HPDE6-E6E7 (cell line): ENCODE measurements around the gene POU5F1.

Experiments
- DNase-seq: peaks from one replicate; pipeline ENCODE4 v3.0.0; 2011; ENCODE audit warnings: missing footprints; ENCODE audit errors: extremely low spot score

Gene POU5F1

GRCh38 chr6:31114970-31115849 lies 55.3 kb downstream of the POU5F1 start:
- peak; percentile 64 for DNase-seq

GRCh38 chr6:31114541-31114878 lies 56.0 kb downstream of the POU5F1 start, which contains the start of gene PSORS1C1:
TSS of gene PSORS1C1 (plus strand) at chr6:31114800. CDS start at chr6:31129633, 14,833 bp downstream.
- peak; percentile 94 for DNase-seq
